ENCODE data around the gene ROBO1. TPM values are rescaled to one million over a fixed set of nuclear protein-coding genes. Genes with fewer than 3 reads are reported as not detected.

ROBO1 gene
- total RNA-seq, 4 donors from 2014 or later: 8.6 to 26.3 (median 16.6) TPM

- H3K27me3 ChIP-seq: no peaks in the 10 kb centered on the region
- H3K4me3 ChIP-seq (replicated peaks in 1 of 3): no peak overlapping the region
- H3K36me3 ChIP-seq: no peaks in the 10 kb centered on the region
- intact Hi-C loops (cut with DNase I): no loop called here
- TF ChIP-seq POLR2A (IDR thresholded peaks at IDR 0.05) (no peak), CTCF (IDR thresholded peaks at IDR 0.05) (no peak)
- no peaks in the 10 kb centered on the region for H3K9me3 ChIP-seq
- no peak for DNase-seq
- no peaks in the 10 kb centered on the region for H3K4me1 ChIP-seq
- no peak overlapping the region for H3K27ac ChIP-seq
- WGBS, 2 donors: 88 to 89% methylated on average over 2 of the region's 2 CpGs
Measured at GRCh38 chr3:79406175-79406574, 361.6 kb downstream of the ROBO1 start.

- WGBS, 2 donors: 21 to 29% methylated on average over 1 of the region's 1 CpG
- H3K36me3 ChIP-seq: no peaks in the 10 kb centered on the region
- no peak for DNase-seq
- no peak overlapping the region for H3K27ac ChIP-seq
- no peaks in the 10 kb centered on the region for H3K9me3 ChIP-seq
- intact Hi-C loops (cut with DNase I): no loop called here
- TF ChIP-seq CTCF (IDR thresholded peaks at IDR 0.05) (no peak), POLR2A (IDR thresholded peaks at IDR 0.05) (no peak)
- H3K27me3 ChIP-seq: no peaks in the 10 kb centered on the region
- H3K4me1 ChIP-seq: no peaks in the 10 kb centered on the region
- H3K4me3 ChIP-seq (replicated peaks in 1 of 3): no peak overlapping the region
Measured at GRCh38 chr3:79405183-79405582, 362.6 kb downstream of the ROBO1 start.

- no peaks in the 10 kb centered on the region for H3K27me3 ChIP-seq
- H3K4me1 ChIP-seq: no peaks in the 10 kb centered on the region
- 87 to 94% methylated on average over 2 of the region's 2 CpGs for WGBS, 2 donors
- no peaks in the 10 kb centered on the region for H3K36me3 ChIP-seq
- H3K27ac ChIP-seq: no peak overlapping the region
- no peak overlapping the region for H3K4me3 ChIP-seq (replicated peaks in 1 of 3)
- intact Hi-C loops (cut with DNase I): no loop called here
- DNase-seq: no peak
- no peaks in the 10 kb centered on the region for H3K9me3 ChIP-seq
- TF ChIP-seq CTCF (IDR thresholded peaks at IDR 0.05): no peak
- TF ChIP-seq POLR2A (IDR thresholded peaks at IDR 0.05): no peak
Measured at GRCh38 chr3:79396595-79396994, 371.2 kb downstream of the ROBO1 start.

- Histone ChIP-seq H3K9me3 (no peaks in the 10 kb centered on the region), H3K27me3 (no peaks in the 10 kb centered on the region), H3K4me1 (no peaks in the 10 kb centered on the region), H3K4me3 (replicated peaks in 1 of 3) (no peak overlapping the region), H3K27ac (no peak overlapping the region), H3K36me3 (no peaks in the 10 kb centered on the region)
- TF ChIP-seq POLR2A (IDR thresholded peaks at IDR 0.05) (no peak), CTCF (IDR thresholded peaks at IDR 0.05) (no peak)
- DNase-seq: no peak
- intact Hi-C loops (cut with DNase I): no loop called here
- WGBS, 2 donors: 94 to 96% methylated on average over 1 of the region's 1 CpG
Measured at GRCh38 chr3:79392479-79392878, 375.3 kb downstream of the ROBO1 start.

GRCh38 chr3:79390352-79390751 lies 377.4 kb downstream of the ROBO1 start:
- no peaks in the 10 kb centered on the region for H3K9me3 ChIP-seq
- no peak overlapping the region for H3K27ac ChIP-seq
- no peak overlapping the region for H3K4me3 ChIP-seq (replicated peaks in 1 of 3)
- H3K4me1 ChIP-seq: no peaks in the 10 kb centered on the region
- DNase-seq: no peak
- 83 to 91% methylated on average over 2 of the region's 2 CpGs for WGBS, 2 donors
- no peaks in the 10 kb centered on the region for H3K36me3 ChIP-seq
- no peaks in the 10 kb centered on the region for H3K27me3 ChIP-seq
- intact Hi-C loops (cut with DNase I): no loop called here
- TF ChIP-seq POLR2A (IDR thresholded peaks at IDR 0.05) (no peak), CTCF (IDR thresholded peaks at IDR 0.05) (no peak)

All from thyroid gland (tissue), 4 donors.